ENCODE measurements around the gene CELF2.

DNA sequence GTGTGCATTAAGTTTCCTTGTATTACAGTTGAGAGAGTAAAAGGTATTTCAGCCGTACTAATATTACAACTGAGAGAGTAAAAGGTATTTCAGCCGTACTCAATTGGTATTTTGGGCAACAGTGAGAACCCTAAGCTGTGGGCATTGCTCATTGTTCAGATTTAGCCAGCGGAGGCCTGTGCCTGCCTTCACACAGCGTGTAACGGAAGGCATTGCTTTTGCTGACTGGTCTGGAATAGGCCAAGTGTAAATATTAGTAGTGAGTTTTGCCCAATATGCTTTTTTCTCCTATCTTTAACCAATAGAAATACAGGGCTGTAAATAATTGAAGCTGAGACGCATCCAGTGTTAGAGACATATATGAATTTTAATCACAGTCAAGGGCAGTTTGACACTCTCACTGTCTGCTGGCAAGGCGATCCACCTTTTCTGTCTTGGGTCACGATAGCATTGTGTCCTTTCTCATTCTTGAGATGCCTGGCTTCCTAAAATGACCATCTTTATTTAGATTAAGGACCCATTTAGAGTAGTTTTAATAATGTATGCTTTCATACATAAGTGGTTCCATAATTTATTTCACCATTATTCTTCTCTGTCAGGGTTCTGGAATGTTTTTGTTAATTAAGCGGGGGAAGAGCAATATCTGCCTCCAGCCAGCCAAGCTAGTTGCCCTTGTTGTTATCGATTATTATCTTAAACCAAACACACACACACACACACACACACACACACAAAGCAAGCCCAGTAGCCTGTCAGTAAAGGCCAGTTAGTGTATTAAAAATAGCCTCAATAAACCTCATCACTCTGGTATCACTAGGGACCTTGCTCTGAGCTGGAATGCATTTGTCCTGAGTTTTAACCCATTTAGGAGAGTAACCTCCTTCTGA is 130.7 kb downstream of the CELF2 start:
- TF ChIP-seq PPARA (CRISPR knock-in tag; IDR thresholded peaks at IDR 0.05; ENCODE audit: borderline replicate concordance) = no peak
- no peak for TF ChIP-seq ZFP30 (CRISPR knock-in tag; IDR thresholded peaks at IDR 0.05)
- no peak for TF ChIP-seq ARNTL (CRISPR knock-in tag; IDR thresholded peaks at IDR 0.05; ENCODE audit: borderline replicate concordance, low read depth)
- no peak for TF ChIP-seq OSR1 (CRISPR knock-in tag; IDR thresholded peaks at IDR 0.05)
- TF ChIP-seq ZNF565 (CRISPR knock-in tag; conservative IDR thresholded peaks at IDR 0.05; ENCODE audit: low read depth) = no peak
- no peak for TF ChIP-seq TOX (CRISPR knock-in tag; IDR thresholded peaks at IDR 0.05; ENCODE audit: borderline replicate concordance)
- TF ChIP-seq, protein P1, sequence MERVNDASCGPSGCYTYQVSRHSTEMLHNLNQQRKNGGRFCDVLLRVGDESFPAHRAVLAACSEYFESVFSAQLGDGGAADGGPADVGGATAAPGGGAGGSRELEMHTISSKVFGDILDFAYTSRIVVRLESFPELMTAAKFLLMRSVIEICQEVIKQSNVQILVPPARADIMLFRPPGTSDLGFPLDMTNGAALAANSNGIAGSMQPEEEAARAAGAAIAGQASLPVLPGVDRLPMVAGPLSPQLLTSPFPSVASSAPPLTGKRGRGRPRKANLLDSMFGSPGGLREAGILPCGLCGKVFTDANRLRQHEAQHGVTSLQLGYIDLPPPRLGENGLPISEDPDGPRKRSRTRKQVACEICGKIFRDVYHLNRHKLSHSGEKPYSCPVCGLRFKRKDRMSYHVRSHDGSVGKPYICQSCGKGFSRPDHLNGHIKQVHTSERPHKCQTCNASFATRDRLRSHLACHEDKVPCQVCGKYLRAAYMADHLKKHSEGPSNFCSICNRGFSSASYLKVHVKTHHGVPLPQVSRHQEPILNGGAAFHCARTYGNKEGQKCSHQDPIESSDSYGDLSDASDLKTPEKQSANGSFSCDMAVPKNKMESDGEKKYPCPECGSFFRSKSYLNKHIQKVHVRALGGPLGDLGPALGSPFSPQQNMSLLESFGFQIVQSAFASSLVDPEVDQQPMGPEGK (CRISPR knock-in tag; IDR thresholded peaks at IDR 0.05; ENCODE audit: borderline replicate concordance) = no peak
- TF ChIP-seq ZFP3 (CRISPR knock-in tag; IDR thresholded peaks at IDR 0.05) = no peak
- TF ChIP-seq, protein P2, sequence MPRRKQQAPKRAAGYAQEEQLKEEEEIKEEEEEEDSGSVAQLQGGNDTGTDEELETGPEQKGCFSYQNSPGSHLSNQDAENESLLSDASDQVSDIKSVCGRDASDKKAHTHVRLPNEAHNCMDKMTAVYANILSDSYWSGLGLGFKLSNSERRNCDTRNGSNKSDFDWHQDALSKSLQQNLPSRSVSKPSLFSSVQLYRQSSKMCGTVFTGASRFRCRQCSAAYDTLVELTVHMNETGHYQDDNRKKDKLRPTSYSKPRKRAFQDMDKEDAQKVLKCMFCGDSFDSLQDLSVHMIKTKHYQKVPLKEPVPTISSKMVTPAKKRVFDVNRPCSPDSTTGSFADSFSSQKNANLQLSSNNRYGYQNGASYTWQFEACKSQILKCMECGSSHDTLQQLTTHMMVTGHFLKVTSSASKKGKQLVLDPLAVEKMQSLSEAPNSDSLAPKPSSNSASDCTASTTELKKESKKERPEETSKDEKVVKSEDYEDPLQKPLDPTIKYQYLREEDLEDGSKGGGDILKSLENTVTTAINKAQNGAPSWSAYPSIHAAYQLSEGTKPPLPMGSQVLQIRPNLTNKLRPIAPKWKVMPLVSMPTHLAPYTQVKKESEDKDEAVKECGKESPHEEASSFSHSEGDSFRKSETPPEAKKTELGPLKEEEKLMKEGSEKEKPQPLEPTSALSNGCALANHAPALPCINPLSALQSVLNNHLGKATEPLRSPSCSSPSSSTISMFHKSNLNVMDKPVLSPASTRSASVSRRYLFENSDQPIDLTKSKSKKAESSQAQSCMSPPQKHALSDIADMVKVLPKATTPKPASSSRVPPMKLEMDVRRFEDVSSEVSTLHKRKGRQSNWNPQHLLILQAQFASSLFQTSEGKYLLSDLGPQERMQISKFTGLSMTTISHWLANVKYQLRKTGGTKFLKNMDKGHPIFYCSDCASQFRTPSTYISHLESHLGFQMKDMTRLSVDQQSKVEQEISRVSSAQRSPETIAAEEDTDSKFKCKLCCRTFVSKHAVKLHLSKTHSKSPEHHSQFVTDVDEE (CRISPR knock-in tag; IDR thresholded peaks at IDR 0.05) = no peak
- no peak for TF ChIP-seq RARB (CRISPR knock-in tag; IDR thresholded peaks at IDR 0.05)
- TF ChIP-seq ZNF70 (CRISPR knock-in tag; IDR thresholded peaks at IDR 0.05) = no peak

Data from SK-N-SH treated with all-trans-retinoic acid at 6 μM for 48 hours (cell line).